Stimulated activated CD4-positive, alpha-beta T cell treated with anti-CD3 and anti-CD28 coated beads, Interleukin-12 subunit alpha, Interleukin-12 subunit beta, amount 100 ng/mL, for 48 hours (primary cell): ENCODE data around the gene NLGN1.

ENCODE experiments used
- DNase-seq, 3 donors: peaks; one replicate each; pipeline ENCODE4 v3.0.0-alpha.2; 2020; ENCODE audit warnings: low read depth in 2 of 3, low spot score in 1 of 3

NLGN1 gene

GRCh38 chr3:173957646-173958045 lies 560.1 kb downstream of the NLGN1 start:
- no peak for DNase-seq

DNA sequence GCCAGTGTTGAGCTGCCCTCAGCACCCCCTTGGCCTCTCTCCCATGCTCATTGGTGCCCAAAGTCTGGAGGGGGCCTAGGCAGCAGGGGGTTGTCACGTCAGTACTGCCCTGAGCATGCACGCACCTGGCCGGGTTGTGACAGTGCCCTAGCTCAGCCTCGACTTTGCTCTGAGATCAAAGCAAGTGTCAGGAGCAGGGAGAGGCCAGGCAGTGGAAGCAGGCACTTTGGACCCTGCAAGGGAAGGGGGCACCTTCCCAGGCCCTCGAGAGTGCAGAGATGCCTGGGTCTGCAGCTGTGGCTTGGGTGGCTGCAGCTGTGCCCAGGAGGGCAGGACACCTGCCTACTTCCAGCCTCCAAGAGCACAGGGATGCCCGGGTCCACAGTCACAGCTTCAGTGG lies 561.3 kb downstream of the NLGN1 start:
- no peak for DNase-seq

- DNase-seq: no peak
These were observed 572.7 kb downstream of the NLGN1 start for GRCh38 chr3:173970281-173970680.

DNA sequence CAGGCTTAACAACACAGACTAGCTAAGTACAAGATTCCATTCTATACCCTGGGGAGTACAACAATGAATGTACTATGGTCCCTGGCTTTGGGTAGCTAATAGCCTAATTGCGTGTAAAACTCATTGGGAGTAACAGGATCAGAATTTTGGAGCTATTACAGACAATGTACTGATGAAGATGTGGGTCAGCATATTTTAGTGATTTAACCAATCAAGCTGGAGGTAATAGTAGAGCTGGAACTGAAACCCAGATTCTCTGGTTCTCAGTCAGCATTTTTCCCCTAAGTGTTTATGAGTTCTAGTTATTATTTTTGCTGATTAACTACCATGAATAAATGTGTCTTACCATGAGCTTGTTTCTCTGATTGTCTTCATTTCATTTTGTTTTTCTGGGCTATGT lies 578.7 kb downstream of the NLGN1 start:
- no peak for DNase-seq

DNA sequence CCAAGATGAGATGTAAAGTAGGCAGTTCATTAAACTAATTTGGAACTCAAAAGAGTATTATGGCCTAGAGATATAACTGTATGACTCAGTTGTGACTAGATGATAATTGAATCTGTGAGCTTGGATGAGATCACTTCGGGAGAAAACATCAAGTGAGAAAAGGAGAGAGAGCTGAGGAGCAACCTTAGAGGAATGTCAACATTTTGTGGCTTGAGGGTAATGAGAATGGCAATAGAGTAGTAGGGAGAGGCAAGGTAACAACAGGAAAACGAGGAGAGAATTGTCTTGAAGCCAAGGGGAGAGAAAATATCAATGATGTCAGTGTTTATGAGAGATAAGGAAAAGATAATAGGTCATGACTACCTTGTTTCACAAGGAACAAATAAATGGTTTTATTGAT lies 580.2 kb downstream of the NLGN1 start:
- no peak for DNase-seq

- no peak for DNase-seq
These were observed 585.8 kb downstream of the NLGN1 start for GRCh38 chr3:173983343-173983742.

DNA sequence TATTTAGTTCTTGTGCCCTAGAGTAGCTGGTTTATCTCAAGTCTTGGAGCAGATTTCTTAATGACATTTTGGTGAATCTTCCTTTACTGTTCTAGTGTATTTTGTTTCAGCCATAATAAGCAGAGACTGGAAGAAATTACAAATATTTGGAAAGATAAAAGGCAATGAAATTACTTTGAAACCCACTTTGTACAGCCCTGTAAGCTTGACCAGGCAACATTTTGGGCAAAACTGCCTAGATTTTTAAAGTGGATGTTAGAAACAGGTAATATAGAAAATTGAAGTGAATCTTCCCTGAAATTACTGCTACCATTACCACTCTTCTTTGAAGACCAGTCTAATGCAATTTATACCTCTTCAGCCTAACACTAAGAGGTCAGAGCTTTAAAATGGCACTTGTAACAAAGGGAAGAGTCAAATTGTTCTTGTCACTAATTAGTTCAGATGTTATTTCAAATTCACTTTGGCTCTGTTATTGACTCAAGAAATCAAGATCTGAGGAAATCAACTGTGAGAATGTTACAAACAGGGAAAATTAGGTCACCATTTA lies 589.4 kb downstream of the NLGN1 start:
- no peak for DNase-seq

- no peak for DNase-seq
These were observed 591.4 kb downstream of the NLGN1 start for GRCh38 chr3:173988909-173989308.

DNA sequence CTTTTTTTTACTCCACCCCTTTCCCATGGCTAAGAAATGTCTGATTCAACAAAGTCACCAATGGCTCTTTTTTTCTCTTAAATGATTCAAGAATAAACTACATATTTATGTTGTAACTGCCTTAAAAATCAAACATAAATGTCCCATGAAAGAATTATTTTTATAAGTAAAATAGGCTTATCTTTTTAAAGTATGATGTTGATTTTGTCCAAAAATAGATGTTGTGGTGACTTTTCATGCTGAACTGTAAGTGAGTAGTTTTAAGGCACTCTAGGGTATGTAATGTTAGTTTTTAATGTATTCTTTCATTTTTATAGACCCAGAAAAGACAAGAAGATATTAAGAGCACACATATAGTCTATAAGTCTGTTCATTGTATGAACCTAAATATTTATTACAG lies 594.9 kb downstream of the NLGN1 start:
- DNase-seq: no peak

DNA sequence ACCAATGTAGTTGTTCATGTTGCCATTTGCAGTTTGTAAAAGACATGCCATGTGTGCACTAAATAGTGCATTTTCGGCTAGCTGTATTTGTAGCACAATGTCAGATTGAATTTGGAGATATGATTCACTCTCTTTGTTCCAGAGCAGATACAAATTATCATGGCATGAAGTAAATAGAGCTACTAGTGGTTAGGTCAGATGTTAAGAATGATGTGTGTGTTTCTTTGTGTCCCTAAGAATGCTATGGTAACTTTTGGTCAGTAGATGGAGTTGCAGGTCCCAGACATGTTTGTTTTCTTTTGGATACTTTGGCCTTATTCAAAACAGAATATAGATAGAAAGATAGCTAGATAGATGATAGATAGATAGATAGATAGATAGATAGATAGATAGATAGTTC lies 595.8 kb downstream of the NLGN1 start:
- no peak for DNase-seq

- no peak for DNase-seq
These were observed 603.1 kb downstream of the NLGN1 start for GRCh38 chr3:174000675-174001074.

DNA sequence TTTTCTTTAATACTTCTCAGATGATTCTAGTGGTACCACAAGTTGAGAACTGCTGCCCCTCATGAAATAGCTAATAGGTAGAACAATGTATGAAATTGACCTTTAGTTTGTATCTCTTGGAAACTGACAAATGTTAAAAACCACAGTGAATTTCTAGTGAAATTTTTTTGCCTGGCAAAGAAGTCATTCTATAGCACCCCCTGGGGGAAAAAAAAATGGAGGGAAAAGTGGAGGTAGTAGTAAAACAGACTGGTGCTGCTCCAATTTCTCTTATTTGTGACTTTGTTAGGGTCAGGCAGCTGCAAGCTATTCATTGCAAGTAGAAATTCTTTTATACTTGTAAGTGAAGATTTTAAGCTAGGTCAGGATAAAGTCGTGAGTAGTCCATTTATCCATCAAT lies 605.0 kb downstream of the NLGN1 start:
- no peak for DNase-seq

DNA sequence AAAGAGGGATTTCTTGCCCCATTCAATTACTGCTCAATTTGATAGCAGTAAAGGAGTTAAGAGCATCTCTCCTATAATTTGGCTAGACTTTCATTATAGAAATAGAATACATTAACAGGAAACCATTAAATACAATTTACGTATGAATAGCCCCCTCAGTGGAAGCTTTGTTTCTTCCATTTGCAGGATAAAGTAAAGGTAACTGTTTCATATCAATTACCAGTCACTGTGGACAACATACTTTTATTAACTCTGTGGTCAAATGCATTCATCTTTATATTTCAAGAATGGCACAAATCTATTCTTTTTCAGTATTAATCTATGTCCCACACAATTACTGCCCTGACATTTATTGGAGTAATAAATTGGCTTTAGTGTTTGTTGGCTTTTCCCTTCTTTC lies 613.4 kb downstream of the NLGN1 start:
- no peak for DNase-seq

- no peak for DNase-seq
These were observed 618.6 kb downstream of the NLGN1 start for GRCh38 chr3:174016186-174016585.

DNA sequence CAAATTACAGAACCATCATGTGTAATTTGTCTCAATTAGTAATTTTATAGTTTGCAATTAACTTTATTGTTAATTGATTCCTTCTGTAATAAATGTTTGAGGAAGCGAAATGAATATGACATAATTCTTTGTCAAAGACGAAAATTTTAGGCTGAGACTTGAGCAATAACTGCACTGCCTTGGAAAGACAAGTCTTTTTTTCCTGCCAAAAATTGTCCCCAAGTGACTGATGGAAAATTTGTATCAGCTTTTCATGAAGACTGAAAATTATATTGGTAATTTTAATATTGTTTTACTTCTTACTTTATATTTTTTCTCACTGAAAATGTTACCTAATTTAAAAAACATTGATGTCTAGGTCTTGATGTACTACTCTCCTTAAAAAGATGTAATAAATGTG lies 622.6 kb downstream of the NLGN1 start:
- DNase-seq: no peak

DNA sequence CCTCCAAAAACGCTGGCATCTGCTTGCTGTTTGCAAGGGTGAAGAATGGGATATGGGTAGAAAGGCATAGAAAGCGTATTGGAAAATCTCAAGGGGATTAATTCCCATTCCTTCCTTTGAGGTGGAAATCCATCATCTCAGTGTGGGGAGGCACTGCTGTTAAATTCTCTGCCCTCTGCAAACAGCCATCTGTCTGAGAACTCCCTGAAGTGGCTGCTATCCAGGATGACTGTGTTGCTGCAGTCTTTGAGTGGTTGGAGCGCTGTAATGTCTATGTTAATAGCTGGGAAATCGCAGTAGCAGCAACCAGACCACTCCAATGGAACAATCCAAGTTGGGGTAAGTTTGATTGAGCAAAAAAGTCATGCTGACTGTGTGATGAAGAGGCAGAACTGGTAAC lies 625.9 kb downstream of the NLGN1 start:
- no peak for DNase-seq

DNA sequence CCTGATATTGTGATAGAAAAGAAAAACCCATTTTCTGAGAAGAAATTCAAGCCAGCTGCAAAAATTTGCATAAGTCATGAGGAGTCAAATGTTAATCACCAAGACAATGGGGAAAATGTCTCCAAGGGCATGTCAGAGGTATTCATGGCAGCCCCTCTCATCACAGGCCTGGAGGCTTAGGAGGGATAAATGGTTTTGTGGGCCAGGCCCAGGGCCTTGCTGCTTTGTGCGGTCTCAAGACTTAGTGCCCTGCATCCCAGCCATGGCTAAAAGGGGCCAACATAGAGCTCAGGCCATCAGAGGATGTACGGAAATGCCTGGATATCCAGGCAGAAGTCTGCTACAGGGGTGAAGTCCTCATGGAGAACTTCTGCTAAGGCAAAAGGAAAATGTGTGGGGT lies 631.1 kb downstream of the NLGN1 start:
- no peak for DNase-seq

DNA sequence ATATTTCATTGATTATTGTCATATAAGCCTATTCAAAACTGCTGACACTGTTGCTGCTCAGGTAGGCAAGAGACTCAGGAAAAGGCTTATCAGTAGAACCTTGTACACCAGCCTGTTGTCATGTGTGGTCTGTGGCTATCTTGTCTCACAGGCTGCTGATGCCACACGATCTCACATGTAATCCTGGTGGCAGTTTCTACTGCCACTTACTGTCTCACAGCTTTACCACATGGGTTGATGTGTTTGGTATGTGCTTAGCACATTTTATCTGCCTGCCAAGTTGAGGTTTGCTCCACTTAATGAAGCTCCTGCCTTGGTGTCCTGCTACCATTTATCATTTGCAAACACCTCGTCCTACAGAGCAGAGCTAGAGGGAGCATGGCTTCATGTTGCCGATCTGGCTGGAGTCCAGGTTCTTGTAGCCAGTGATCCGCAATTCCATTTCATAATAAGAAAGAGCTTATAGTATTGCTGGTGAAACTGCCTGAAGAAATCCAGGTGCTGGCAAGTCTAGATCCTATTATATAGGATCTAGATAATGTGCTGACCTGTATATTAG lies 637.9 kb downstream of the NLGN1 start:
- no peak for DNase-seq

DNA sequence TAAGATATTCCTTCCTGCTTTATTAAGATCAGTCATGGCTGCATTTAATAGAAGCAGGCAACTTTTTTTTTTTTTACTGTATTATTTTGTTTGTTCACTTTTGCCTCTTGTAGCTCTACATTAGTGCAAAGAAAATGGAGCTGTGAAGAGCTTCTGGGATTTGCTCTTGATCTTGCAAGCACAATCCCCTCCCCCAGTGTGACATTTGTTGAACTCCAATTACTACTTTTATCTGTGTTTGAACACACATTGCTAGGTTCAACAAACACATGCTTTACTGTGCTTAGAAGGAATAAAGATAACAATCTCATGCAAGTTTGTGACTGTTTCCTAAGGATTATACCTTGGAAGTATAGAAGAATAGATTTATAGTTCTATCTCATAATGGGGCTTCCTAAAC lies 648.8 kb downstream of the NLGN1 start:
- DNase-seq: no peak

GRCh38 chr3:174049472-174049871 lies 651.9 kb downstream of the NLGN1 start:
- no peak for DNase-seq

GRCh38 chr3:174051191-174051590 lies 653.6 kb downstream of the NLGN1 start:
- DNase-seq: no peak

- no peak for DNase-seq
These were observed 661.3 kb downstream of the NLGN1 start for GRCh38 chr3:174058804-174059203.

GRCh38 chr3:174060431-174060830 lies 662.9 kb downstream of the NLGN1 start:
- DNase-seq: no peak

- no peak for DNase-seq
These were observed 663.6 kb downstream of the NLGN1 start for GRCh38 chr3:174061162-174061561.
